NCI-H187 treated with DMSO at 0.1 percent for 48 hours (cell line): ENCODE results near the gene OR6C75.
"Not testable (repeated sequence)": the region's sequence is repeated elsewhere in the genome, so short reads cannot be mapped to it uniquely, and the experiment has no call there.

Experiments
- DNase-seq: peaks from one replicate; lab custom pipeline; 2025; lab: John Stamatoyannopoulos, UW

OR6C75 gene

GRCh38 chr12:55362675-55363074 lies at the start of gene OR6C75:
Gene OR6C75 (plus strand): TSS chr12:55362975. CDS start chr12:55365111, 2,136 bp downstream.
- DNase-seq = no peak

DNA sequence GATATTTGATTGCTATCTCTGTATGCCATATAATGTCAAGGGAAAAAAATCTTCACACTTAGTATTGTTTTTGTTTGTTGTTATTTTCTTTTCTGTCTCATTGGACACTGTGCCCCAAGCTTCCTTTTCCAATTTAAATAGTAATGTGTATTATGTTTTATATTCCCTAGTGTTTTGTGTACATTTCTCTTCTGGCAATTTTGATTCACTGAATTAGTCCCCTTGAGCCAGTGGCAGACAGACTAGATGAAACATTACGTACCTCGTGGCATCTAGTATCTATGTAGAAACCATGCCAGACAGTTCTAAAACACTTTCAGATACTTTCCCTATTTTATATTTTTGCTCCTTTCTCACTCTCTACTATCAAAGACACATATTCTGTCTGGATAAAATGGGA lies 48.7 kb upstream of the OR6C75 start, which contains the start of gene OR6C1:
TSS of gene OR6C1 (plus strand) at position 301 of the 400 bp plus-strand sequence. CDS start 6,257 bp downstream, outside the sequence.
- no peak for DNase-seq

DNA sequence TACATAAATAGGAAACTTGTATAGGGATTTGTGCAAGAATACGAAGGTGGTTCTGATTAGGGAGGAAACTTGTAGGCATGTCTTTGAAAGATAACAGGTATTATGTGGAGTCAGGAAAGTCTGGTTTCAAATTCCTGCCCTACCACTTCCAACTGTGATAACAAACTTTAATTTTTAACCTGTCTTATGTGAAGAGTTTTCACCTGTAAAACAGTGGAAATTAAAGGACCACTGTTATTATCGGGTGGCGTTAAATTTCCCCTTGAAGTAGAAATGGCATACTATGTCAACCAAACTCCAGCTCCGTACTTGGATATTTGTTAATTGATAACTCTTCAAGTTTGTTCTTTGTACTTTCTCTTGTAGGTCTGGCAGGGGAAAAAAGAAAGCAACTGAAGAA lies 42.6 kb upstream of the OR6C75 start:
- DNase-seq = no peak

- DNase-seq = not testable (repeated sequence)
These were observed 37.0 kb upstream of the OR6C75 start for GRCh38 chr12:55325801-55326200.

DNA sequence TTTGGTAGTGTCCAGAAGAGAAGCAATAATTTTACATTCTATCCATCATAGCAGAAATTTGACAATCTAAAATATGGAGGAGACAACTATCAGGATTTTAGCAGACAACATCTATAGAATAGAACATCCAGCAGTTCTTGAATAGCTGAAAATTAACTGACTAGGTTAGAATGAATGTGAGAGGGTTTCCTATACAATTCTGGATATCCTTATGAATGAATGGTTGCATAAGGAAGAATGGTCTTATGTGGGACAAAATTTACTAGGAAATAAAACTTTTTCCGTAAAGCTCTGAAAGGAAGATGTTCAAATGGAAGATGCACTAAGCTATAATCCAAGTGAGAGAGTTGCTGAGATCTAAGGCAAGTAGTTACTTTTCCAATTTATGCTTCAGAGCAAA lies 32.3 kb upstream of the OR6C75 start, which contains the start of gene OR6C3:
TSS of gene OR6C3 (plus strand) at position 301 of the 400 bp plus-strand sequence. CDS start 955 bp downstream, outside the sequence.
- DNase-seq = no peak

DNA sequence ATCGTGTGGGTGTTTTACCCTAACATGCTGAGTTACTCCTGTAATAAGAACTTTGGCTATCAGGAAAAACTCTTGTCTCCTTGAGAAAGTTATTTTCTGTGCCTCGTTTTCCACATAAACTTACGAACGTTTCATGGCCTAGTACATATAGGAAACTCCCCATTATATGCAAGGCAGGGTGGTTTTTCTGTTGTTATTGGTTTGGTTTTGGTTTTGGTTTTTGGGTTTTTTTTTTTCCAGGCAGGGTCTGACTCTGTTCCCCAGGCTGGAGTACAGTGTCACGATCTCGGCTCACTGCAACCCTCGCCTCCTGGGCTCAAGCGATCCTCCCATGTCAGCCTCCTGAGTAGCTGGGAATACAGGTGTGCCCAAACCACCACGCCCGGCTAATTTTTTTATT lies 26.8 kb upstream of the OR6C75 start:
- DNase-seq = no peak

- DNase-seq = not testable (repeated sequence)
These were observed 7.4 kb upstream of the OR6C75 start for GRCh38 chr12:55355338-55355737.

DNA sequence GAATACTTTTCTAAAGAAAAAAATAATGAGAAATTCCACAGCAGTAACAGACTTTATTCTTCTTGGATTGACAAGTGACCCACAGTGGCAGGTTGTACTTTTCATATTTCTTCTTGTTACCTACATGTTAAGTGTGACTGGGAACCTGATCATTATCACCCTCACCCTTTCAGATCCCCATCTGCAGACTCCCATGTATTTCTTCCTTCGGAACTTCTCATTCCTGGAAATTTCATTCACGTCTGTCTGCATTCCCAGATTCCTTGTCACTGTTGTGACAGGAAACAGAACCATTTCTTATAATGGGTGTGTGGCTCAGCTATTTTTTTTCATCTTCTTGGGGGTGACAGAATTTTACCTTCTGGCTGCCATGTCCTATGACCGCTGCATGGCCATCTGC lies 2.3 kb downstream of the OR6C75 start:
- DNase-seq = no peak

DNA sequence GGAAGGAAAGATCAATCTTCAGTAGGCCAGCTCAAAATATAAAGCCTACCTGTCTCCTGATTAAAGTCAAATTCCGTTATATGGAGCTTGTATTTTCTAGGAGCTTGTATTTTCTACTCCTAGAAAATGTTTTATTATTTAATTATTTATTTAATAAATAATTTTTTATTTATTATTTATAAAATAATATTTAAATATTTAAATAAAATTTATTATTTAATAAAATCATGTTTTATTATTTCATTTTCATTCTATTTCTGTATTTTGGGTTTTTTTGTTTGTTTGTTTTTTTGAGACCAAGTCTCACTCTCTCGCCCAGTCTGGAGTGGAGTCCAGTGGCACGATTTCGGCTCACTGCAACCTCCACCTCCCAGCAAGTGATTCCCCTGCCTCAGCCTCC lies 9.7 kb downstream of the OR6C75 start:
- no peak for DNase-seq

GRCh38 chr12:55385891-55386290 lies 23.1 kb downstream of the OR6C75 start:
- DNase-seq = no peak

DNA sequence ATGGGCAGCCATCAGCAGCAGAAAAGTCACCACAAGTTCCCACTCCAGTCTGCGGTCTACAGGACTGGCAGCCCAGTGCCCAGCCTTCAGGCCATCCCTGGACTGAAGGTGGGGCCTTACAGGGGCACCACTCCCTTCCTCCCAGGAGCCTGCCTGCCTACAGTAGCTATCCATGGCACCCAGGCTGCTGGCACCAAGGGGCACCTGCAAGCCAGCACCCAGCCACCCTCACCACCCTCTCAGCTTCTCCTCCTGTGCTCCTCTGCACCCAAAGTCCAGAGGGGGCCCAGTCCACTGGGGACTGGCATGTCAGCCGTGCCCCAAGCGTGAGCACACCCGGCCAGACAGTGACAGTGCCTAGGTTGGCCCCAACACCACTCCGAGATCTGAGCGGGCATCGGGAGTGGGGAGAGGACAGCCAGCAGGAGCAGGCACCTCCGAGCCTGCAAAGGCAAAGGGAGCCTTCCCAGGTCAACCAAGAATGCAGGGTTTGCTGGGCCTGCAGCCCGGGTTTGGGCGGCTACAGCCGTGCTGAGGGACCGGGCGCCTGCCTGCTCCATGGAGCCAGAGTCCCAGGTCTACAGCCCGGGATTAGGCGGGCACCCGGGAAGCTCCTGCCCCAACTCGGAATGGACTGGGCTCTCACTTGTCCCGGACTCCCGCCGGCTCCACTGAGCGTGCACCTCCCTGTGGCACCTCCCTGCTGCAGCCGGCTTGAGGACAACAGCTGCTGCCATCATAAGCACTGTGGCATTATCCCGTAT lies 29.4 kb downstream of the OR6C75 start:
- DNase-seq = no peak

- DNase-seq = no peak
These were observed 33.6 kb downstream of the OR6C75 start for GRCh38 chr12:55396326-55396725.

GRCh38 chr12:55400229-55400628 lies 37.5 kb downstream of the OR6C75 start, which contains the start of gene OR6C65:
Gene OR6C65 (plus strand): TSS chr12:55400529. CDS start chr12:55400529, 0 bp downstream.
- no peak for DNase-seq

GRCh38 chr12:55407866-55408265 lies 45.1 kb downstream of the OR6C75 start:
- DNase-seq = no peak

- DNase-seq = not testable (repeated sequence)
These were observed 46.4 kb downstream of the OR6C75 start for GRCh38 chr12:55409133-55409532.

GRCh38 chr12:55412138-55412537 lies 49.4 kb downstream of the OR6C75 start:
- DNase-seq = not testable (repeated sequence)

GRCh38 chr12:55413498-55414388 lies 51.0 kb downstream of the OR6C75 start:
- not testable (repeated sequence) for DNase-seq

DNA sequence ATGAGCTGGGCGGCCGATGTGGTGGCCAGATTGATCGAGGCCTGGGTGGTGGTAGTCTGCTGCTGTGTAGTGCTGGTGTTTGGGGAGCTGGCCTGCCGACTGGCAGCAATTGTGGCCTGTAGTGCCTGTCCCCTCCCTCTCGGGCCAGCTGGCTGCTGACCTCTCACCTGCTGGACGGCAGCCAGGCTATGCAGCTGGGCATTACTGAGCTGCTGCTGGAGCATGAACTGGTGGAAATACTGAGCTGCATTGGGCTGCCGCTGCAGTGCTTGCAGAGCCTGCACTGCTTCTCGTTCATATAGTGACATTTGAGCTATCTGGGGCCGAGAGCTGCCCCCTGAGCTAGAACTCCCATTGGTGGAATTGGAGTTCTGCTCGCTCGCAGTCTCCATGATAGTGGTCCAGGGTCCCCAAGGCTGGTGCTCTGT lies 51.6 kb downstream of the OR6C75 start:
- not testable (repeated sequence) for DNase-seq

- DNase-seq = not testable (repeated sequence)
These were observed 52.1 kb downstream of the OR6C75 start for GRCh38 chr12:55414889-55415288.

- DNase-seq = no peak
These were observed 54.2 kb downstream of the OR6C75 start for GRCh38 chr12:55416961-55417360.
